Astrocyte (in vitro differentiated cells and primary cell): ENCODE measurements around the gene PCDHA2.
"Not testable (repeated sequence)": the region's sequence is repeated elsewhere in the genome, so short reads cannot be mapped to it uniquely, and the experiment has no call there.

Experiments
- CTCF ChIP-seq: IDR thresholded peaks from 2 replicates; pipeline ENCODE4 v1.5.1; 2011; ENCODE audit warnings: low read depth, mild to moderate bottlenecking, inconsistent platforms, low read length, moderate library complexity; ENCODE audit not compliant: insufficient read depth
- EZH2 ChIP-seq: IDR thresholded peaks from 2 replicates; pipeline ENCODE4 v1.6.1; 2012; ENCODE audit warnings: mild to moderate bottlenecking, low read length, inconsistent platforms; ENCODE audit not compliant: insufficient read depth

GRCh38 chr5:140829511-140830501 lies 35.2 kb downstream of the PCDHA2 start:
- not testable (repeated sequence) for TF ChIP-seq CTCF, EZH2
